GM23338 (cell line): ENCODE measurements around the gene FILIP1L. TPM values are rescaled to one million over a fixed set of nuclear protein-coding genes. Genes with fewer than 3 reads are reported as not detected.

ENCODE experiments used
- ATAC-seq: fragments of 200-7000 bp; cut with Tn5 transposase; 3 replicates; pipeline ENCODE4 v1.9.1; 2020
- DNase-seq: peaks from one replicate; pipeline ENCODE4 v3.0.0-alpha.2; 2015; ENCODE audit warnings: low spot score
- H2AFZ ChIP-seq: fragments of 200-600 bp; sonication (generic); 2 replicates; pipeline ENCODE4 v1.8.0; 2016; ENCODE audit warnings: antibody characterized with exemption, mild to moderate bottlenecking, moderate library complexity
- H3F3A ChIP-seq: fragments of 200-600 bp; sonication (generic); replicated peaks from 2 replicates; pipeline ENCODE4 v1.8.0; 2017; ENCODE audit warnings: antibody characterized with exemption, mixed run types, low read depth
- H3K27ac ChIP-seq: fragments of 200-600 bp; sonication (generic); 2 replicates; pipeline ENCODE4 v1.6.1; 2016; ENCODE audit warnings: low read depth
- H3K27me3 ChIP-seq: fragments of 200-600 bp; sonication (generic); 2 replicates; pipeline ENCODE4 v1.8.0; 2016; ENCODE audit warnings: mild to moderate bottlenecking, mixed run types, moderate library complexity; ENCODE audit not compliant: insufficient read depth
- H3K36me3 ChIP-seq: fragments of 200-600 bp; sonication (generic); 2 replicates; pipeline ENCODE4 v1.8.0; 2016; ENCODE audit warnings: mild to moderate bottlenecking; ENCODE audit not compliant: insufficient read depth
- H3K4me1 ChIP-seq: fragments of 200-600 bp; sonication (generic); 2 replicates; pipeline ENCODE4 v1.8.0; 2016; ENCODE audit warnings: mild to moderate bottlenecking, moderate library complexity; ENCODE audit not compliant: insufficient read depth
- H3K4me2 ChIP-seq: fragments of 200-600 bp; sonication (generic); 2 replicates; pipeline ENCODE4 v1.7.1; 2017; ENCODE audit warnings: mixed run types
- H3K4me3 ChIP-seq: fragments of 200-600 bp; sonication (generic); 2 replicates; pipeline ENCODE4 v1.6.1; 2016; ENCODE audit warnings: mixed run types
- H3K79me2 ChIP-seq: fragments of 200-600 bp; sonication (generic); replicated peaks from 2 replicates; pipeline ENCODE4 v1.8.0; 2017; ENCODE audit warnings: mild to moderate bottlenecking; ENCODE audit not compliant: insufficient read depth
- H3K9me2 ChIP-seq: fragments of 200-600 bp; sonication (generic); 2 replicates; pipeline ENCODE4 v1.8.0; 2017; ENCODE audit not compliant: insufficient read depth
- H4K20me1 ChIP-seq: fragments of 200-600 bp; sonication (generic); replicated peaks from 2 replicates; pipeline ENCODE4 v1.8.0; 2017; ENCODE audit warnings: mild to moderate bottlenecking; ENCODE audit not compliant: insufficient read depth
- H3K27ac Mint-ChIP-seq: 2 replicates; pipeline ENCODE4 v1.8.0; 2020; ENCODE audit warnings: inconsistent platforms, mild to moderate bottlenecking, moderate library complexity, mixed read lengths
- H3K27me3 Mint-ChIP-seq: 3 replicates; pipeline ENCODE4 v1.8.0; 2022; ENCODE audit warnings: low read depth, mild to moderate bottlenecking, moderate library complexity, mixed read lengths, inconsistent platforms; ENCODE audit not compliant: insufficient read depth, poor library complexity
- H3K36me3 Mint-ChIP-seq: 3 replicates; pipeline ENCODE4 v1.8.0; 2021; ENCODE audit warnings: low read depth, mild to moderate bottlenecking, inconsistent platforms, moderate library complexity, mixed read lengths
- H3K4me1 Mint-ChIP-seq: 3 replicates; pipeline ENCODE4 v1.8.0; 2020; ENCODE audit warnings: mild to moderate bottlenecking, inconsistent platforms, mixed read lengths
- H3K4me3 Mint-ChIP-seq: 3 replicates; pipeline ENCODE4 v1.8.0; 2021; ENCODE audit warnings: moderate library complexity, mild to moderate bottlenecking, inconsistent platforms, mixed read lengths
- H3K9me3 Mint-ChIP-seq: 3 replicates; pipeline ENCODE4 v1.8.0; 2020; ENCODE audit warnings: moderate library complexity, mild to moderate bottlenecking, inconsistent platforms, mixed read lengths
- CREB1 ChIP-seq: fragments of 250-450 bp; sonication (Bioruptor Pico); IDR thresholded peaks from 2 replicates; pipeline ENCODE4 v1.5.0; 2020; ENCODE audit warnings: low read depth, mild to moderate bottlenecking, moderate library complexity
- EZH2 ChIP-seq: fragments of 200-600 bp; sonication (generic); IDR thresholded peaks from one replicate; pipeline ENCODE4 v1.8.0; 2017; ENCODE audit warnings: antibody characterized with exemption, mild to moderate bottlenecking, low read depth; ENCODE audit not compliant: unreplicated experiment
- EZH2phosphoT487 ChIP-seq: fragments of 200-600 bp; sonication (generic); IDR thresholded peaks from one replicate; pipeline ENCODE4 v1.8.1; 2018; ENCODE audit warnings: antibody characterized with exemption; ENCODE audit not compliant: unreplicated experiment
- JUNB ChIP-seq: IDR thresholded peaks from one replicate; pipeline ENCODE4 v1.6.1; 2016; ENCODE audit warnings: antibody characterized with exemption; ENCODE audit not compliant: unreplicated experiment
- NANOG ChIP-seq: IDR thresholded peaks from 2 replicates; pipeline ENCODE4 v1.6.1; 2016; ENCODE audit warnings: antibody characterized with exemption, borderline replicate concordance
- POLR2AphosphoS5 ChIP-seq: IDR thresholded peaks from 2 replicates; pipeline ENCODE4 v1.6.1; 2016; ENCODE audit warnings: antibody characterized with exemption, low read depth
- REST ChIP-seq: IDR thresholded peaks from one replicate; pipeline ENCODE4 v1.6.1; 2018; ENCODE audit warnings: antibody characterized with exemption; ENCODE audit not compliant: unreplicated experiment
- STAT1 ChIP-seq: IDR thresholded peaks from one replicate; pipeline ENCODE4 v1.6.1; 2016; ENCODE audit warnings: antibody characterized with exemption; ENCODE audit not compliant: unreplicated experiment
- ZNF114 ChIP-seq: fragments of 250-450 bp; sonication (Bioruptor Pico); IDR thresholded peaks from 2 replicates; pipeline ENCODE4 v1.5.0; 2020; ENCODE audit warnings: mild to moderate bottlenecking, moderate library complexity
- ZNF331 ChIP-seq: fragments of 250-450 bp; sonication (Bioruptor Pico); IDR thresholded peaks from 2 replicates; pipeline ENCODE4 v1.5.0; 2020; ENCODE audit warnings: low read depth, mild to moderate bottlenecking, moderate library complexity
- polyA plus RNA-seq: library from polyadenylated mRNA; unstranded; fragments of >200 nt; fragmentation: Nextera tagmentation; extraction: Ambion mirVana; gene quantifications from 2 replicates; pipeline ENCODE4 v1.2.1, GENCODE V29; 2016
- total RNA-seq: library from RNA; depleted of rRNA; stranded (reverse); fragments of >200 nt; shearing (Covaris generic); gene quantifications from 2 replicates; pipeline ENCODE4 v1.2.3, GENCODE V29; 2014
- TF ChIP-seq, protein P1 (sequence below), 2 experiments: fragments of 200-600 bp in 1 of 2; sonication (generic) in 1 of 2; conservative IDR thresholded peaks; 2 replicates each; pipeline versions ENCODE4 v1.5.1 to v1.6.1; 2016 to 2017; ENCODE audit warnings: antibody characterized with exemption in 2 of 2, low read depth in 2 of 2, mild to moderate bottlenecking in 2 of 2, moderate library complexity in 1 of 2

Gene FILIP1L
- total and polyA plus RNA-seq, 2 experiments from 2014 or later = 1.6 TPM; not detected in 1

GRCh38 chr3:99836681-99837080 lies 277.6 kb downstream of the FILIP1L start:
- no peaks in the 10 kb centered on the region for H3K4me1 Mint-ChIP-seq
- TF ChIP-seq POLR2AphosphoS5 = no peak
- no peak for TF ChIP-seq ZNF331 (CRISPR knock-in tag)
- no peak for TF ChIP-seq EZH2phosphoT487
- TF ChIP-seq, protein P1, sequence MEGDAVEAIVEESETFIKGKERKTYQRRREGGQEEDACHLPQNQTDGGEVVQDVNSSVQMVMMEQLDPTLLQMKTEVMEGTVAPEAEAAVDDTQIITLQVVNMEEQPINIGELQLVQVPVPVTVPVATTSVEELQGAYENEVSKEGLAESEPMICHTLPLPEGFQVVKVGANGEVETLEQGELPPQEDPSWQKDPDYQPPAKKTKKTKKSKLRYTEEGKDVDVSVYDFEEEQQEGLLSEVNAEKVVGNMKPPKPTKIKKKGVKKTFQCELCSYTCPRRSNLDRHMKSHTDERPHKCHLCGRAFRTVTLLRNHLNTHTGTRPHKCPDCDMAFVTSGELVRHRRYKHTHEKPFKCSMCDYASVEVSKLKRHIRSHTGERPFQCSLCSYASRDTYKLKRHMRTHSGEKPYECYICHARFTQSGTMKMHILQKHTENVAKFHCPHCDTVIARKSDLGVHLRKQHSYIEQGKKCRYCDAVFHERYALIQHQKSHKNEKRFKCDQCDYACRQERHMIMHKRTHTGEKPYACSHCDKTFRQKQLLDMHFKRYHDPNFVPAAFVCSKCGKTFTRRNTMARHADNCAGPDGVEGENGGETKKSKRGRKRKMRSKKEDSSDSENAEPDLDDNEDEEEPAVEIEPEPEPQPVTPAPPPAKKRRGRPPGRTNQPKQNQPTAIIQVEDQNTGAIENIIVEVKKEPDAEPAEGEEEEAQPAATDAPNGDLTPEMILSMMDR (conservative IDR thresholded peaks at IDR 0.05; ENCODE audit: low read depth in 2 of 2) = no peak
- TF ChIP-seq JUNB = no peak
- no peak for TF ChIP-seq STAT1
- no peak for TF ChIP-seq CREB1
- DNase-seq (no peak), ATAC-seq (no peak)
- no peak overlapping the region for H3K4me3 Mint-ChIP-seq
- Histone ChIP-seq H3K79me2 (peaks cover 78% of the 10 kb centered on the region), H3K36me3 (no peaks in the 10 kb centered on the region), H4K20me1 (peaks cover 11% of the 10 kb centered on the region; the same call in 1 of the 2 replicates), H3K4me2 (no peak overlapping the region), H3K27me3 (no peaks in the 10 kb centered on the region), H3K27ac (no peak overlapping the region), H2AFZ (no peak overlapping the region), H3K4me1 (peaks cover 3% of the 10 kb centered on the region; the same call in 1 of the 2 replicates), H3K4me3 (no peak overlapping the region), H3K9me2 (no peaks in the 10 kb centered on the region), H3F3A (no peaks in the 10 kb centered on the region)
- H3K27me3 Mint-ChIP-seq = no peaks in the 10 kb centered on the region
- no peaks in the 10 kb centered on the region for H3K9me3 Mint-ChIP-seq
- H3K27ac Mint-ChIP-seq = no peak overlapping the region
- H3K36me3 Mint-ChIP-seq = no peaks in the 10 kb centered on the region

DNA sequence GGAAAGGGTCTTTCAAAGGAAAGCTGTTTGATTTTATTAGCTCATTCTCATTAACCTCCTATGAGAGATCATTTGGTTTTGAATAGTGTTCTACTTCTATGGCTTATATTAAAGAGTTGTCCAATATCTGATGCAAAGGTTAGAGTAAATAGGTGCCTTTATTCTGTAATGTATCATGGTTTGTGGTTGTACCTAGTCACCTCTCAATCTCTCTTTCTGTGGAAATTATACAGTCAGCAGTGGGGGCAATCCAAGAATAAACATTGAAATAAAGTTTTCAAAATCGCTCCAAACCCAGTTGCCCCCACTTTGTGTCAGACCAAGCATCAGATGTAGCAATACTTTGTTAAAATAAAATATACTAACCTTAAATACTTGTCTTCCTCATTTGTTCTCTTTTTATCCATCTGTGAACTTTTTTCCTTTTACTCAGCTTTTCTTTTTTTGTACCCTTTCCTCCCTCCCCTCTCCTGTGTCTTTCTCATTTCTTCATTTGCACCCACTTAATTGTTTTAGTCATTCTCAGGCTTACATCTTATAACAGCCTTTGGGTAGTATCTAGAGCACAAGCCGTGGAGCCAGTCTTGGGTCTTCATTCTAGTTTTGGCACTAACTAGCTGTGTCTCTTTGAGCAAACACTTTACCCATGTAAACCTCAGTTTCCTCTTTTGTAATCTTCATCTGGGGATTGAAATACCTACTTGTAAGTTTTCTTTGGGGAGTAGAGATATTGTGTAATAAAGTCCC lies 279.9 kb downstream of the FILIP1L start:
- H3K79me2 ChIP-seq = peaks cover 83% of the 10 kb centered on the region
- no peaks in the 10 kb centered on the region for H3K27me3 Mint-ChIP-seq
- no peak for TF ChIP-seq ZNF331 (CRISPR knock-in tag)
- TF ChIP-seq EZH2phosphoT487 = no peak
- TF ChIP-seq REST = no peak
- no peak for TF ChIP-seq JUNB
- no peak for TF ChIP-seq CREB1
- TF ChIP-seq NANOG = no peak
- TF ChIP-seq STAT1 = no peak
- no peak for TF ChIP-seq POLR2AphosphoS5
- no peak for TF ChIP-seq EZH2
- TF ChIP-seq, protein P1 (conservative IDR thresholded peaks at IDR 0.05; ENCODE audit: low read depth in 2 of 2) = no peak
- TF ChIP-seq ZNF114 (CRISPR knock-in tag) = no peak

More for the DNA sequence above, 279.9 kb downstream of the FILIP1L start:
- DNase-seq (no peak), ATAC-seq (no peak)
- H3K36me3 ChIP-seq = no peaks in the 10 kb centered on the region
- Mint-ChIP-seq H3K4me3 (no peak overlapping the region), H3K9me3 (no peaks in the 10 kb centered on the region), H3K36me3 (no peaks in the 10 kb centered on the region), H3K27ac (no peak overlapping the region), H3K4me1 (no peaks in the 10 kb centered on the region; the same call in 2 of the 3 replicates)
- H3K4me2 ChIP-seq = no peak overlapping the region
- no peaks in the 10 kb centered on the region for H3K9me2 ChIP-seq
- no peak overlapping the region for H3K27ac ChIP-seq
- no peaks in the 10 kb centered on the region for H3K27me3 ChIP-seq
- no peaks in the 10 kb centered on the region for H3F3A ChIP-seq
- peaks cover 4% of the 10 kb centered on the region; the same call in 1 of the 2 replicates for H3K4me1 ChIP-seq
- H4K20me1 ChIP-seq = peaks cover 11% of the 10 kb centered on the region; the same call in 1 of the 2 replicates
- no peak overlapping the region for H2AFZ ChIP-seq
- no peak overlapping the region for H3K4me3 ChIP-seq
